AG08396 (cell line): ENCODE results near the gene NAALADL1.
"Not testable (repeated sequence)": the region's sequence is repeated elsewhere in the genome, so short reads cannot be mapped to it uniquely, and the experiment has no call there.

Experiments used
- DNase-seq: peaks from one replicate; pipeline ENCODE4 v3.0.0; 2012; ENCODE audit warnings: low spot score, mixed read lengths

Gene NAALADL1

GRCh38 chr11:65047581-65048422 lies 10.6 kb downstream of the NAALADL1 start:
- DNase-seq = peak; percentile 54

- DNase-seq = no peak
Observed at GRCh38 chr11:65045728-65046127, 12.6 kb downstream of the NAALADL1 start.

- DNase-seq = no peak
Observed at GRCh38 chr11:65045061-65045460, 13.3 kb downstream of the NAALADL1 start.

- DNase-seq = peak; percentile 62
Observed at GRCh38 chr11:65043881-65044501, 14.4 kb downstream of the NAALADL1 start.

GRCh38 chr11:65042891-65043290 lies 15.5 kb downstream of the NAALADL1 start:
- DNase-seq = no peak

- peak; percentile 95 for DNase-seq
Observed at GRCh38 chr11:65040847-65041622, 17.3 kb downstream of the NAALADL1 start, which contains the start of gene SAC3D1. Gene SAC3D1, plus strand, starts transcription at chr11:65041210. Its CDS starts 83 bp downstream, at chr11:65041293.

GRCh38 chr11:65040520-65040846 lies 17.9 kb downstream of the NAALADL1 start:
- no peak for DNase-seq

GRCh38 chr11:65036931-65037330 lies 21.4 kb downstream of the NAALADL1 start:
- no peak for DNase-seq

- DNase-seq = no peak
Observed at GRCh38 chr11:65035579-65035978, 22.8 kb downstream of the NAALADL1 start.

GRCh38 chr11:65034423-65034822 lies 23.9 kb downstream of the NAALADL1 start:
- no peak for DNase-seq

GRCh38 chr11:65032216-65032615 lies 26.1 kb downstream of the NAALADL1 start:
- DNase-seq = no peak

GRCh38 chr11:65027213-65028067 lies 30.9 kb downstream of the NAALADL1 start, which contains the start of gene SNX15:
Gene SNX15, plus strand, starts transcription at chr11:65027439. Its CDS starts 99 bp downstream, at chr11:65027538.
- DNase-seq = peak; percentile 93

GRCh38 chr11:65026810-65027209 lies 31.5 kb downstream of the NAALADL1 start:
- peak; percentile 46 for DNase-seq

GRCh38 chr11:65023502-65023901 lies 34.9 kb downstream of the NAALADL1 start:
- DNase-seq = not testable (repeated sequence)

GRCh38 chr11:65021509-65021908 lies 36.8 kb downstream of the NAALADL1 start:
- no peak for DNase-seq

GRCh38 chr11:65021003-65021402 lies 37.4 kb downstream of the NAALADL1 start:
- no peak for DNase-seq

- DNase-seq = no peak
Observed at GRCh38 chr11:65019824-65020223, 38.5 kb downstream of the NAALADL1 start.

GRCh38 chr11:65017937-65018336 lies 40.4 kb downstream of the NAALADL1 start:
- no peak for DNase-seq

- no peak for DNase-seq
Observed at GRCh38 chr11:65016705-65017104, 41.6 kb downstream of the NAALADL1 start.

- DNase-seq = no peak
Observed at GRCh38 chr11:65014726-65015227, 43.6 kb downstream of the NAALADL1 start.
